ENCODE results near the gene BRD4.

Gene BRD4

DNA sequence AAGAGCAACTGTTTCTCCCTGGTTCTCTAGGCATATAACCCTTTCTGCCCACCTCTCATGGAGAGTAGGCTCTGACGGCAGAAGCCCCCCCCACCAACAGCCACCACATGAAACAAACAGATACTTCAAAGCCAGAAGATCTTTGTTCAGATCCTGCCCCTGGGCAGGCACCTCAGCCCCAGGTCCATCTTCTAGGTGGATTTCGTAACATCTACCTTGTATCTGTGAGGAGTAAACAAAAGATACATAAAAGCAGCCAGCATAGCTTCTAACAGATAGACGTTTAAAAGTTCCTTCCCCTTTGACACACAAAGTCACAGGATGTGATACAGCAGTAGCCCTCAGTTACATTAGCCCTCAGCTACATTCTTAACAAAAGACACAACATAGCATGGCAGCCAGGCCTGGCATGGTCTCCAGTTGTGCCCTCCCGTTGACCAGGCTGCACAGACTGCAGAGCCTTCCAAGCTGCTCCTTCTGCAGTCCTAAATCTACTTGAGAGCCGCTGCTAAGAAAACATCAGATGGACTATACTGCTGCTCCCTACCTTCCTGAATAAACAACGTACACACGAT, 35.4 kb downstream of the BRD4 start:
- Histone ChIP-seq H3K36me3 (peaks cover 15% of the 10 kb centered on the region), H3K27me3 (ENCODE audit: insufficient read depth, low read depth, severe bottlenecking) (no peaks in the 10 kb centered on the region), H3K9me3 (ENCODE audit: severe bottlenecking) (no peaks in the 10 kb centered on the region), H3K27ac (peak overlapping the region; percentile 62), H3K4me3 (ENCODE audit: low read depth, low read length) (no peak overlapping the region)
- TF ChIP-seq, protein P1, sequence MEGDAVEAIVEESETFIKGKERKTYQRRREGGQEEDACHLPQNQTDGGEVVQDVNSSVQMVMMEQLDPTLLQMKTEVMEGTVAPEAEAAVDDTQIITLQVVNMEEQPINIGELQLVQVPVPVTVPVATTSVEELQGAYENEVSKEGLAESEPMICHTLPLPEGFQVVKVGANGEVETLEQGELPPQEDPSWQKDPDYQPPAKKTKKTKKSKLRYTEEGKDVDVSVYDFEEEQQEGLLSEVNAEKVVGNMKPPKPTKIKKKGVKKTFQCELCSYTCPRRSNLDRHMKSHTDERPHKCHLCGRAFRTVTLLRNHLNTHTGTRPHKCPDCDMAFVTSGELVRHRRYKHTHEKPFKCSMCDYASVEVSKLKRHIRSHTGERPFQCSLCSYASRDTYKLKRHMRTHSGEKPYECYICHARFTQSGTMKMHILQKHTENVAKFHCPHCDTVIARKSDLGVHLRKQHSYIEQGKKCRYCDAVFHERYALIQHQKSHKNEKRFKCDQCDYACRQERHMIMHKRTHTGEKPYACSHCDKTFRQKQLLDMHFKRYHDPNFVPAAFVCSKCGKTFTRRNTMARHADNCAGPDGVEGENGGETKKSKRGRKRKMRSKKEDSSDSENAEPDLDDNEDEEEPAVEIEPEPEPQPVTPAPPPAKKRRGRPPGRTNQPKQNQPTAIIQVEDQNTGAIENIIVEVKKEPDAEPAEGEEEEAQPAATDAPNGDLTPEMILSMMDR (IDR thresholded peaks at IDR 0.05; ENCODE audit: low read depth, low read length), result no peak
- no peak for DNase-seq

DNA sequence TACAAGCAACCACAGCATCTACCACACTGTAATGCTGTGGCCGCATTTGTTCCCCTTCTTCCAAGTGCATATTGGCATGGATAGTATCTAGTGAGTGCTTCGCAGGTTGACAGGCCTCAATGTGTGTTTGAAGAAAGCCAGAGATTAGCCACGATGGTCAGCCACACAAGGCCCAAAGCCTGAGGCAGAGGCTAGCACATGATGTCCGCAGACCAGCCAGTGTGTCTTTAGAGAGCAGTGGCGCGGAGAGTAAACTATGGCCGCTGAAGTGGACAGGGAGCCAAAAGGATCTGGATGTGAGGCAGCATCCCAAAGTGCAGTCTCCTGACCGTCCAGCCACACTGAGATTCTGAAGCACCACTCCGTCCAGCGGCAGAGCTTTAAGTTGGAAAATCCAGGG, 36.0 kb downstream of the BRD4 start:
- H3K9me3 ChIP-seq (ENCODE audit: severe bottlenecking), result no peaks in the 10 kb centered on the region
- peak overlapping the region; percentile 62 for H3K27ac ChIP-seq
- no peak for DNase-seq
- peaks cover 15% of the 10 kb centered on the region for H3K36me3 ChIP-seq
- no peaks in the 10 kb centered on the region for H3K27me3 ChIP-seq (ENCODE audit: insufficient read depth, low read depth, severe bottlenecking)
- TF ChIP-seq, protein P1 (IDR thresholded peaks at IDR 0.05; ENCODE audit: low read depth, low read length), result no peak
- no peak overlapping the region for H3K4me3 ChIP-seq (ENCODE audit: low read depth, low read length)

GRCh38 chr19:15294561-15294990, 37.8 kb downstream of the BRD4 start:
- Histone ChIP-seq H3K27ac (no peak overlapping the region), H3K4me3 (ENCODE audit: low read depth, low read length) (no peak overlapping the region), H3K9me3 (ENCODE audit: severe bottlenecking) (no peaks in the 10 kb centered on the region), H3K36me3 (peaks cover 15% of the 10 kb centered on the region), H3K27me3 (ENCODE audit: insufficient read depth, low read depth, severe bottlenecking) (no peaks in the 10 kb centered on the region)
- TF ChIP-seq, protein P1 (IDR thresholded peaks at IDR 0.05; ENCODE audit: low read depth, low read length), result no peak
- DNase-seq, result no peak

- Histone ChIP-seq H3K4me3 (ENCODE audit: low read depth, low read length) (no peak overlapping the region), H3K9me3 (ENCODE audit: severe bottlenecking) (no peaks in the 10 kb centered on the region), H3K27ac (no peak overlapping the region), H3K36me3 (peaks cover 15% of the 10 kb centered on the region), H3K27me3 (ENCODE audit: insufficient read depth, low read depth, severe bottlenecking) (no peaks in the 10 kb centered on the region)
- no peak for DNase-seq
- TF ChIP-seq, protein P1 (IDR thresholded peaks at IDR 0.05; ENCODE audit: low read depth, low read length), result no peak
These were observed 38.4 kb downstream of the BRD4 start for GRCh38 chr19:15293781-15294491.

GRCh38 chr19:15292847-15293582, 39.3 kb downstream of the BRD4 start:
- no peaks in the 10 kb centered on the region for H3K9me3 ChIP-seq (ENCODE audit: severe bottlenecking)
- no peak overlapping the region for H3K4me3 ChIP-seq (ENCODE audit: low read depth, low read length)
- H3K36me3 ChIP-seq, result peaks cover 16% of the 10 kb centered on the region
- H3K27me3 ChIP-seq (ENCODE audit: insufficient read depth, low read depth, severe bottlenecking), result no peaks in the 10 kb centered on the region
- DNase-seq, result no peak
- H3K27ac ChIP-seq, result no peak overlapping the region
- TF ChIP-seq, protein P1 (IDR thresholded peaks at IDR 0.05; ENCODE audit: low read depth, low read length), result no peak

Data from WERI-Rb-1 (cell line).